Loucy (cell line): Measurements from ENCODE around the gene PHRF1.

Experiments
- H2AFZ ChIP-seq: fragments of 200-600 bp; sonication (generic); 2 replicates; pipeline ENCODE4 v1.6.0; 2016; ENCODE audit warnings: antibody characterized with exemption, mild to moderate bottlenecking, low read length, moderate library complexity
- H3F3A ChIP-seq: fragments of 200-600 bp; 2 replicates; pipeline ENCODE4 v1.6.0; 2016; ENCODE audit warnings: antibody characterized with exemption, low read depth, mild to moderate bottlenecking
- H3K27me3 ChIP-seq: fragments of 200-600 bp; sonication (generic); 2 replicates; pipeline ENCODE4 v1.6.1; 2014; ENCODE audit warnings: low read length, mild to moderate bottlenecking; ENCODE audit not compliant: insufficient read depth, poor library complexity, severe bottlenecking
- H3K36me3 ChIP-seq: fragments of 200-600 bp; sonication (generic); 2 replicates; pipeline ENCODE4 v1.6.1; 2016; ENCODE audit warnings: low read length; ENCODE audit not compliant: insufficient read depth
- H3K4me1 ChIP-seq: fragments of 200-600 bp; sonication (generic); 2 replicates; pipeline ENCODE4 v1.5.1; 2014; ENCODE audit warnings: low read length, mild to moderate bottlenecking; ENCODE audit not compliant: insufficient read depth, poor library complexity, severe bottlenecking
- H3K4me2 ChIP-seq: fragments of 200-600 bp; sonication (generic); 2 replicates; pipeline ENCODE4 v1.6.0; 2014; ENCODE audit warnings: antibody characterized with exemption, low read length, low read depth, mild to moderate bottlenecking; ENCODE audit not compliant: poor library complexity, severe bottlenecking
- H3K4me3 ChIP-seq: fragments of 200-600 bp; sonication (generic); 2 replicates; pipeline ENCODE4 v1.5.1; 2014; ENCODE audit warnings: low read length, mild to moderate bottlenecking, mixed read lengths; ENCODE audit not compliant: poor library complexity, severe bottlenecking
- H3K79me2 ChIP-seq: fragments of 200-600 bp; sonication (generic); 2 replicates; pipeline ENCODE4 v1.6.1; 2014; ENCODE audit warnings: low read length; ENCODE audit not compliant: insufficient read depth
- H3K9ac ChIP-seq: fragments of 200-600 bp; sonication (generic); 2 replicates; pipeline ENCODE4 v1.6.0; 2014; ENCODE audit warnings: mild to moderate bottlenecking, low read depth, low read length, moderate library complexity; ENCODE audit not compliant: poor library complexity, severe bottlenecking
- H3K9me2 ChIP-seq: fragments of 200-600 bp; sonication (generic); replicated peaks from 2 replicates; pipeline ENCODE4 v1.6.1; 2016; ENCODE audit warnings: low read depth, low read length, mixed read lengths
- H3K9me3 ChIP-seq: fragments of 200-600 bp; sonication (generic); 2 replicates; pipeline ENCODE4 v1.6.1; 2014; ENCODE audit warnings: mild to moderate bottlenecking, antibody characterized with exemption, low read length, low read depth; ENCODE audit not compliant: insufficient read depth
- H4K20me1 ChIP-seq: fragments of 200-600 bp; sonication (generic); 2 replicates; pipeline ENCODE4 v1.6.0; 2014; ENCODE audit warnings: antibody characterized with exemption, low read length, mild to moderate bottlenecking; ENCODE audit not compliant: insufficient read depth, poor library complexity, severe bottlenecking
- CTCF ChIP-seq: fragments of 200-600 bp; sonication (generic); conservative IDR thresholded peaks from 2 replicates; pipeline ENCODE4 v1.5.1; 2014; ENCODE audit warnings: mild to moderate bottlenecking, antibody characterized with exemption, low read length
- EZH2phosphoT487 ChIP-seq: fragments of 200-600 bp; IDR thresholded peaks from 2 replicates; pipeline ENCODE4 v1.6.1; 2018; ENCODE audit warnings: antibody characterized with exemption, mild to moderate bottlenecking, moderate library complexity, borderline replicate concordance

Gene PHRF1

DNA sequence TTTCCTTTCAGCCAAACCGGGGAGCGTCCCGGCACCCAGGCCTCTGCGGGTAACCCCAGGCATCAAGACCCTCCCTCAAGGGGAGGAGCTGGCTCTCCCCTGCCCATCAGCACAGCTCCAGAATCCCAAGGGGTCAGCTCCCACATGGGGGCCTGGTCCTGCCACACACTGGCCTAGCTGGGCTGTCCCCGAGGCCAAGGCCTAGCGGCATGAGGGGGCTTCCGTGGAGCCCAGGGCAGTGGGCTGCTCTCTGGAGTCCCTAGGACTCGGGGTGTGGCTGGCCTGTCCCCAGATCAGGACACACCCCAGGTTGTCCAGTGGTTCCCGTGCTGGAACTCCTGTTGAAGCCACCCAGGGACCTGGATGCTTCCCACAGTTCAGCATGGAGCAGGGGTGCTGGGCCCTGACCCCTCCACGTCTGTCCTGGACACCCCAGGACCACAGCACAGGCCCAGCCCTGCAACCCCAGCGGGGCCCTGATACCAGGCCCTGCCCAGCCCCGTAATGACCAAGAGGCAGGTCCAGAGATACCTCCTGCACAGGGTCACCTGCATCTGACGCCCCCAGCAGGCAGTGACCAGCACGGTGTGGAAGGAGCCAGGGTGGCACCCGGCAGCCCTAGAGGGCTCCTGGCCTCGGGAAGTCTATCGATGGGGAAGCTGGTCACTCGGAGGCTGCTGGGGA is 46.4 kb upstream of the PHRF1 start:
- H3K9me3 ChIP-seq = no peaks in the 10 kb centered on the region
- peaks cover 4% of the 10 kb centered on the region; the same call in 1 of the 2 replicates for H3K36me3 ChIP-seq
- H3K9me2 ChIP-seq = no peaks in the 10 kb centered on the region
- H2AFZ ChIP-seq = no peak overlapping the region
- H3F3A ChIP-seq = no peaks in the 10 kb centered on the region
- peaks cover 18% of the 10 kb centered on the region for H4K20me1 ChIP-seq
- no peak overlapping the region for H3K9ac ChIP-seq
- H3K4me2 ChIP-seq = no peak overlapping the region
- TF ChIP-seq EZH2phosphoT487 (no peak), CTCF (no peak)
- H3K27me3 ChIP-seq = no peaks in the 10 kb centered on the region
- H3K79me2 ChIP-seq = peaks cover 16% of the 10 kb centered on the region
- H3K4me3 ChIP-seq = no peak overlapping the region
- H3K4me1 ChIP-seq = peaks cover 11% of the 10 kb centered on the region

DNA sequence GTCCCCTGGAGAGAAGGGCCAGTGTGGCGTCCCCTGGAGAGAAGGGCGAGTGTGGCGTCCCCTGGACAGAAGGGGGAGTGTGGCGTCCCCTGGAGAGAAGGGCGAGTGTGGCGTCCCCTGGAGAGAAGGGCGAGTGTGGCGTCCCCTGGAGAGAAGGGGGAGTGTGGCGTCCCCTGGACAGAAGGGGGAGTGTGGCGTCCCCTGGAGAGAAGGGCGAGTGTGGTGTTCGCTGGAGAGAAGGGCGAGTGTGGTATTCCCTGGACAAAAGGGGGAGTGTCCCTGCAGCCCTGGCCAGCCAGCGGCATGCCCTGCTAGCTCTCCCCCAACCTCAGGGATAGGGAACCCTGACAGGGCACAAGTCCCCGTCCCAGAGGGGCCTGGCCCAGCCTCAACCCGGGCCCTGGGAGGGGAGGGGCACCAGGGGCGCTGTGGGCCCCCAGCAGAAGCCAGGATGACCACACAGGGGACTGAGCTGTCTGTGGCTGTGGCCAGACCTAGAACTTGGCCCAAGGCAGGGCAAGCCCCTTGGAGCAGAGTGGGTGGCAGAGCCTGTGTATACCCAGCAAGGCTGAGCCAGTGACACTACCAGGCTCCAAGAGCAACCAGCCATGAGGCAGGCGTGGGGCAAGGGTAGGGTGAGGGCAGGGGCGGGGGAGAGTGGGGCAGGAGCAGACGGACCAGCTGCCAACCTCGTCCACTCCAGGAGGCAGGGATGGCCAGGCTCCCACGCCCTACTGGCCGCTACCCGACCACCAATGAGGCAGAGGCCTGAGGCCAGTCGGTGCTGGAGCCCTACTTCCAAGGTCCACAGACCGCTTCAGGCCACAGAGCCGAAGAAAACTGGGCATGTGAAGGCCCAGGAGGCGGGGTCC is 45.1 kb upstream of the PHRF1 start:
- Histone ChIP-seq H3F3A (no peaks in the 10 kb centered on the region), H3K9ac (no peak overlapping the region), H3K36me3 (peaks cover 4% of the 10 kb centered on the region; the same call in 1 of the 2 replicates), H4K20me1 (peaks cover 18% of the 10 kb centered on the region), H3K27me3 (no peaks in the 10 kb centered on the region), H3K4me1 (peaks cover 17% of the 10 kb centered on the region), H3K9me3 (no peaks in the 10 kb centered on the region), H3K4me2 (no peak overlapping the region), H3K9me2 (no peaks in the 10 kb centered on the region), H3K4me3 (no peak overlapping the region), H2AFZ (no peak overlapping the region), H3K79me2 (peaks cover 17% of the 10 kb centered on the region)
- TF ChIP-seq CTCF (no peak), EZH2phosphoT487 (no peak)

DNA sequence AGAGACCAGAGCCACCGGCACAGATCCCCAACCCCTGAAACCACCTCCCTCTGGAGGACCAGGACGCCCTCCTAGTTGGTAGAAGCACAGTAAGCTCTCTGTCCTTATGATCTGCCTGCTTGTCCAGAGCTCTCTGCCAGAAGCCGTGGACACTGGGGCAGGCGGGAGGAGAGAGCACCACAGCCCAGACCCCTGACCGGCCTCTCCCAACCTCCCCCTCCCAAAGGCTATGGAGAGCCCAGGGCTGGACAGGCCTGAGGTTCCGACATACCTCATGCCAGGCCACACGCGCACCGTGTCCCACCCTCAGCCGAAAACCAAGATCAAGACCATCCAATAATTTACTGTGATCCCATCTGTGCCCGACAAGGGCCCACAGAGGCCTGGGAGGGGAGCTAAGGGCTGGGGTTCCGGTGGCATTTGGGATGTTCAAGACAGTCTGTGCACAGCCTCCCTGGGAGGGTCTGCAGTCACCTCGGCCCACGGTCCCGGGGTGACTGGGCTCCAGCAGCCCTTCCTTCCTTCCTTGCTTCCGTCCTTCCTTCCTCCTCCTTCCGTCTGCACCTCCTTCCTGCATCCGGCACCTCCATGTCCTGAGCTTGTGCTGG is 44.2 kb upstream of the PHRF1 start:
- peaks cover 4% of the 10 kb centered on the region; the same call in 1 of the 2 replicates for H3K36me3 ChIP-seq
- H3K4me2 ChIP-seq = no peak overlapping the region
- H3F3A ChIP-seq = no peaks in the 10 kb centered on the region
- H3K79me2 ChIP-seq = peaks cover 17% of the 10 kb centered on the region
- no peaks in the 10 kb centered on the region for H3K27me3 ChIP-seq
- no peak overlapping the region for H3K4me3 ChIP-seq
- H3K9ac ChIP-seq = no peak overlapping the region
- no peak overlapping the region for H2AFZ ChIP-seq
- no peaks in the 10 kb centered on the region for H3K9me3 ChIP-seq
- no peaks in the 10 kb centered on the region for H3K9me2 ChIP-seq
- TF ChIP-seq CTCF = no peak
- TF ChIP-seq EZH2phosphoT487 = no peak
- peaks cover 18% of the 10 kb centered on the region for H4K20me1 ChIP-seq
- peaks cover 17% of the 10 kb centered on the region for H3K4me1 ChIP-seq
